Spleen (tissue), 11 donors: Measurements from ENCODE around the gene BTC. TPM values are rescaled to one million over a fixed set of nuclear protein-coding genes. Genes with fewer than 3 reads are reported as not detected.

Experiments used
- DNase-seq: peaks from one replicate; pipeline ENCODE4 v3.0.0-alpha.2; 2020
- H3K27ac ChIP-seq, 8 donors: fragments of 200-600 bp; sonication (generic) in 7 of 8; 1 replicate in 4 of 8; 2 replicates in 4 of 8; pipeline versions ENCODE4 v1.5.0 to v1.8.0; 2016 to 2021; ENCODE audit warnings: inconsistent platforms in 4 of 8, mild to moderate bottlenecking in 4 of 8, moderate library complexity in 1 of 8
- H3K27me3 ChIP-seq, 7 donors: fragments of 200-600 bp; sonication (generic) in 6 of 7; replicated peaks in 1 of 7; 1 replicate in 4 of 7; 2 replicates in 3 of 7; pipeline versions ENCODE4 v1.5.0 to v1.8.0; 2016 to 2021; ENCODE audit warnings: inconsistent platforms in 3 of 7, mild to moderate bottlenecking in 1 of 7
- H3K36me3 ChIP-seq, 6 donors: fragments of 200-600 bp; sonication (generic) in 5 of 6; 1 replicate in 4 of 6; 2 replicates in 2 of 6; pipeline versions ENCODE4 v1.5.0 to v1.8.0; 2016 to 2021; ENCODE audit warnings: inconsistent platforms in 2 of 6
- H3K4me1 ChIP-seq, 6 donors: fragments of 200-600 bp; sonication (generic) in 5 of 6; 1 replicate in 3 of 6; 2 replicates in 3 of 6; pipeline versions ENCODE4 v1.5.0 to v1.8.0; 2016 to 2021; ENCODE audit warnings: inconsistent platforms in 3 of 6
- H3K4me3 ChIP-seq, 8 donors: fragments of 200-600 bp; sonication (generic) in 7 of 8; 1 replicate in 4 of 8; 2 replicates in 4 of 8; pipeline versions ENCODE4 v1.5.0 to v1.8.0; 2016 to 2021; ENCODE audit warnings: inconsistent platforms in 4 of 8, mild to moderate bottlenecking in 4 of 8, moderate library complexity in 2 of 8
- H3K9me3 ChIP-seq, 8 donors: fragments of 200-600 bp; sonication (generic) in 7 of 8; 1 replicate in 4 of 8; 2 replicates in 4 of 8; pipeline versions ENCODE4 v1.5.0 to v1.8.0; 2016 to 2021; ENCODE audit warnings: inconsistent platforms in 4 of 8
- CTCF ChIP-seq, 11 experiments: fragments of 200-600 bp in 7 of 11; fragments of 450-650 bp in 4 of 11; sonication (generic) in 4 of 11; IDR thresholded peaks in 8 of 11; conservative IDR thresholded peaks in 3 of 11; 1 replicate in 7 of 11; 2 replicates in 4 of 11; pipeline versions ENCODE4 v1.4.0 to v1.8.0; 2016 to 2021; ENCODE audit warnings: antibody characterized with exemption in 11 of 11, inconsistent platforms in 4 of 11, mild to moderate bottlenecking in 1 of 11
- POLR2A ChIP-seq, 3 donors: fragments of 450-650 bp; IDR thresholded peaks; one replicate each; pipeline ENCODE4 v1.5.1; 2017; ENCODE audit warnings: antibody characterized with exemption in 3 of 3, mild to moderate bottlenecking in 1 of 3
- POLR2AphosphoS5 ChIP-seq, 3 donors: sonication (generic); formaldehyde crosslinking; IDR thresholded peaks; one replicate each; pipeline ENCODE4 v1.5.1; 2017; ENCODE audit warnings: antibody characterized with exemption in 3 of 3
- WGBS, 5 donors: extraction: QIAGEN DNeasy Blood & Tissue Kit in 3 of 5; methylation state at CpG; one replicate each; pipeline versions ENCODE4 v1.1.5 to v1.1.7; 2013 to 2018; 5-methylcytosine and 5-hydroxymethylcytosine counted together
- intact Hi-C: fragments of 100-400 bp; cut with DNase I; formaldehyde crosslinking; loops from one replicate; pipeline ENCODE4 v1.15.0; 2023; ENCODE audit warnings: low total_unique reads
- polyA plus RNA-seq, 3 donors: library from polyadenylated mRNA; stranded (reverse); fragments of 200-250 nt; gene quantifications; one replicate each; pipeline ENCODE4 v1.2.1, GENCODE V29; 2013
- total RNA-seq, 7 donors: library from RNA; depleted of rRNA in 3 of 7; stranded (reverse); fragments of >200 nt in 3 of 7; fragmentation: NEBNext Ultra II Directional in 4 of 7; extraction: Animal tissue kit (Norgen Biotek cat#: 25700) in 4 of 7; gene quantifications; one replicate each; pipeline versions ENCODE4 v1.1.0 to v1.2.1, GENCODE V29; 2016 to 2021
- donor health status: healthy with polysubstance abuse.
- donor health status: DM: no; HTN: no; CAD: no; lungs with moderate emphysema.
- donor health status: DM: no; HTN: no; CAD: no.
- donor health status: Bipolar disorder and iron deficiency.
- donor health status: healthy.
- donor health status: DM: no; HTN: no; CAD: no.
- donor health status: DM: yes; HTN: yes; CAD: no.

The BTC gene
- total and polyA plus RNA-seq, 10 donors: 0.06 to 0.93 (median 0.11) TPM; not detected in 5

DNA sequence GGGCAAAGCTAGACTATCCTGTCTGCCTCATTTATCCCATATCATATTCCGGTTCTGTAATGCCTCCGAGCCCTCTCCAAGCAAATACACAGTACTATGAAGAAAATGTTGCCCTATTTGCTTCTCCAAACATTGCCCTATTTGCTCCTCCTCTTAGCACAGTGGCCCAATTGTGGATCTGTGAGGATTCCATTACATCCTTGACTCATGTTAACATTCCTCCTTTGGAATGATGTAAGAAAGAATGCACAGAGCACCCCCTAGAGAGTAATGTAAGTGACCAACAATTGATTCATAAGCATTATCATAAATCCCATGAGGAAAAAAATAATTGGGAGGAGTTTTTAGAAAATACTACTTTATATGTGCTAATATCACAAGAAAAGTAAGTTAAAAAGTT is 11.3 kb upstream of the BTC start:
- peaks cover 0 to 4% (median 0%) of the 10 kb centered on the region in 7 donors for H3K27me3 ChIP-seq
- WGBS, 5 donors: 75 to 91% (median 81%) methylated on average over 2 of the region's 2 CpGs
- TF ChIP-seq POLR2AphosphoS5 (IDR thresholded peaks at IDR 0.05) (no peak), CTCF (IDR thresholded peaks at IDR 0.05 in 8 of 11, conservative IDR thresholded peaks at IDR 0.05 in 3 of 11) (no peak), POLR2A (IDR thresholded peaks at IDR 0.05) (no peak)
- no peaks in the 10 kb centered on the region for H3K4me1 ChIP-seq
- H3K4me3 ChIP-seq: no peak overlapping the region
- no peak for DNase-seq
- no peak overlapping the region for H3K27ac ChIP-seq
- H3K9me3 ChIP-seq: no peaks in the 10 kb centered on the region
- H3K36me3 ChIP-seq: no peaks in the 10 kb centered on the region
- intact Hi-C loops: no loop called here

- no peak overlapping the region for H3K4me3 ChIP-seq
- peaks cover 0 to 10% (median 0%) of the 10 kb centered on the region in 7 donors for H3K27me3 ChIP-seq
- no peaks in the 10 kb centered on the region for H3K4me1 ChIP-seq
- intact Hi-C loops: no loop called here
- no peaks in the 10 kb centered on the region for H3K36me3 ChIP-seq
- no peak overlapping the region for H3K27ac ChIP-seq
- no peak for TF ChIP-seq POLR2AphosphoS5 (IDR thresholded peaks at IDR 0.05)
- H3K9me3 ChIP-seq: no peaks in the 10 kb centered on the region
- WGBS, 5 donors: 66 to 80% (median 77%) methylated on average over 3 of the region's 3 CpGs
- DNase-seq: no peak
Observed at GRCh38 chr4:74800310-74800709, 6.0 kb upstream of the BTC start.

GRCh38 chr4:74796631-74797030 is 2.3 kb upstream of the BTC start:
- no peak overlapping the region for H3K27ac ChIP-seq
- H3K9me3 ChIP-seq: no peaks in the 10 kb centered on the region
- H3K4me3 ChIP-seq: no peak overlapping the region
- TF ChIP-seq POLR2AphosphoS5 (IDR thresholded peaks at IDR 0.05): no peak
- no peak for TF ChIP-seq POLR2A (IDR thresholded peaks at IDR 0.05)
- TF ChIP-seq CTCF (IDR thresholded peaks at IDR 0.05 in 8 of 11, conservative IDR thresholded peaks at IDR 0.05 in 3 of 11): no peak
- H3K27me3 ChIP-seq: peaks cover 5 to 45% (median 18%) of the 10 kb centered on the region in 7 donors
- intact Hi-C loops: no loop called here
- no peaks in the 10 kb centered on the region for H3K36me3 ChIP-seq
- WGBS, 5 donors: 77 to 87% (median 84%) methylated on average over 4 of the region's 4 CpGs
- H3K4me1 ChIP-seq: peaks cover 3 to 13% (median 10%) of the 10 kb centered on the region in 6 donors
- DNase-seq: no peak

DNA sequence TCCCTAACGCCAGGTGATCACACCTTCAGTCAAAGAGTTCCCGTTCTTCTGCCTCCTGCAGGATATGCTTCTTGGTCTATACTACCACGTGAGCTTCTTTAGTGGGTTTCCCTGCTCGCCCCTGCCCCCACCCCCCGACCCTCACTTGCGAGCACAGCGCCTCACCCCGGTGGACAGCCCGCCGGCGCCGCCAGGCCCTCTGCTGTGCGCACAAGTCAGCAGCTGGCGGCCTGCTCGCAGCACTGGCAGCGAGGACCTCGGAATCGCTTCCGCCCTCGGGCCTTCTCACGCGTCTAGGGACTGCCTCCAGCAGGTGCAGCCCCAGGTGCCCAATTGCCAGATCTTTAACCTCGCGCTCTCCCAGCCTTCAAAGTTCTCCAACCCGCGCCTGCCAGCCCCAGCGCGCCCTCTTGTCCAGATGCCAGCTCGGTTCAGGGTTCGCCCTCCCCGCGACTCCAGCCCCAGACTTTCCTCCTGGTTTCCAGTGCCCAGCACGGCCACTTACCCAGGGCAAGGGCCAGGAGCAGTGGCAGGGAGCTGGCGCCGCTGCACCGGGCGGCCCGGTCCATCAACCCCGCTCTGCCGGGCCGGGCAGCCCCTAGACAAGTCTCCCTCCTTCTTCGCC is 454 bp downstream of the BTC start:
- intact Hi-C loops: no loop called here
- peak; percentile 77 for DNase-seq
- Histone ChIP-seq H3K4me3 (peak overlapping the region; percentile 12 to 69 (median 35)), H3K9me3 (no peaks in the 10 kb centered on the region), H3K27ac (no peak overlapping the region), H3K36me3 (no peaks in the 10 kb centered on the region), H3K27me3 (peaks cover 5 to 64% (median 18%) of the 10 kb centered on the region in 7 donors), H3K4me1 (peaks cover 3 to 13% (median 10%) of the 10 kb centered on the region in 6 donors)
- TF ChIP-seq POLR2AphosphoS5 (IDR thresholded peaks at IDR 0.05) (no peak), CTCF (IDR thresholded peaks at IDR 0.05 in 8 of 11, conservative IDR thresholded peaks at IDR 0.05 in 3 of 11) (no peak), POLR2A (IDR thresholded peaks at IDR 0.05) (no peak)
- WGBS, 5 donors: 1 to 4% (median 2%) methylated on average over 30 to 42 of the region's 42 CpGs
